Measurements from ENCODE around the gene ALDOC. TPM values are rescaled to one million over a fixed set of nuclear protein-coding genes. Genes with fewer than 3 reads are reported as not detected.
"Not testable (repeated sequence)": the region's sequence is repeated elsewhere in the genome, so short reads cannot be mapped to it uniquely, and the experiment has no call there.

ALDOC gene
- total RNA-seq, 2 experiments from 2014 or later = 61.4 to 63.4 TPM

DNA sequence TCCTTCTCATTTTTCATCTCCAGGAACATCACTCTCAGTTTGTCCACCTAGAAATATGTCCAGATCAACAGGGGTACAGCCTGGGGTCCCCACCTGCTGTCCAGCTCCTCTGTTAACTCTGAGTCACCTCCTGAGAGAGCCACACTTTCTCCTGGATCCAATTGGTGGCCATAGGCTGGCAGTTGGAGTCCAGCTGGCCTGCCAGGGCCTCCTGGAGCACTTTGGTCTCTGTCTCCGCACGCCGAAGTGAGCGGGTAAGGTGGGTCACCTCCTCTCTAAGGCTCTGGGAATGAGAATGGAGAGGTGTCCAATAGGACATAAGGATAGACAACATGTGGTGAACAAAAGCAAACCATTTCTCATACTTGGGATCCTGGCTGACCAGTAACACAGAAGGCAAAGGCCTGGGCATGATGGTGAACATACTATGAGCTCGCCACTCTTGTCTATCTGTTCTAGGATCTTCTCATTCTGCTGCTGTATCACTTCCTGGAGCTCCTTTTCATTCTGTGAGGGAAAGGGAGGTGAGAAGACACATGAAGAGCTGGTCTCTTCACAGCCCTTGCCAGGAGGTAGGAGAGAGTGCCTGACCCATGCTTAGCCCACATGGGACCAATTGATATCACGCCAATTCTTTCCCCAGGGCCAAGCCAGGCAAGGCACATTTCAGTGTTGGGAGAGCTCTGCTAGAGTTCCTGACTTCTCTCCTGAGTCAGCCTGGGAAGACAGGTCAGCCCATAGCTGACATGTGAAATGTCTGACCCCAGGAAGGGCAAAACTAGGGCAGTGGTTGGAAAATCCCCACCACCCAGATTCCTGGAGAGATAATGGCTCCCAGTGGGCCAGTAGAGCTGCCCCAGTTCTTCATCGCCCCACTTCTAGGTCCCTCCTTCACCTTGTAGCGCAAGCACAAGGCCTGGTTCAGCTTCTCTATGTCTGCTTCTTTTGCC is 1.8 kb upstream of the ALDOC start:
- H3K4me3 Mint-ChIP-seq = no peak overlapping the region
- H3K36me3 Mint-ChIP-seq (ENCODE audit: low read depth) = peaks cover 48% of the 10 kb centered on the region
- peaks cover 51% of the 10 kb centered on the region for H3K4me1 Mint-ChIP-seq
- no peaks in the 10 kb centered on the region for H3K9me3 Mint-ChIP-seq
- POLR2A ChIA-PET = no interaction called here
- CTCF ChIA-PET = interaction anchor here (0.6 to 3.1 kb wide), 7 partner anchors 10 to 83 kb away, joined by 3 to 12 read pairs (median 4); partner anchors contain the start of gene SPAG5
- no peak for DNase-seq
- H3K27ac Mint-ChIP-seq = no peak overlapping the region
- no peaks in the 10 kb centered on the region for H3K27me3 Mint-ChIP-seq

DNA sequence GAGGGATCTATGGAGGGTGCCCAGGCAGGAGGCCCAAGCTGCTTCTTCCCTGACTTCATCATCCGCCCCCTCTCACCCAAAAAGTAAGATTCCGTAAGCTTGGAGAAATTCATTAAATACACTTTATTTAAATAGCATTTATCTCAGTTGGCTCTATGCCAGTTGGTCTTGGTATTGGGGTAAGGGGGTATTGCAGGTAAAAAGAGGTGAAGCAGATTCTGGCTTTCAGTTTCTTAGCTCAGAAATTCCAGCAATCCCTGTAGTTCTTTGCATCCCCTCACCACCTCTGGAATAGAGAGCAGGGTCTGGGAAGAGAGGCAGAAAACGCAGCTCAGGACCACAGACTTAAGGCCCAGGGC is 750 bp upstream of the ALDOC start:
- Mint-ChIP-seq H3K9me3 (no peaks in the 10 kb centered on the region), H3K4me3 (no peak overlapping the region), H3K4me1 (peaks cover 56% of the 10 kb centered on the region), H3K27me3 (no peaks in the 10 kb centered on the region), H3K27ac (peak overlapping the region; percentile 16), H3K36me3 (ENCODE audit: low read depth) (peaks cover 54% of the 10 kb centered on the region)
- no peak for DNase-seq
- ChIA-PET CTCF (interaction anchor here (0.5 to 3.1 kb wide), 6 partner anchors 9 to 139 kb away, joined by 3 to 12 read pairs (median 5); no protein-coding TSS in a partner anchor), POLR2A (interaction anchor here (1.1 kb wide), 1 partner anchor 68 kb away, joined by 3 read pairs; the partner anchor contains the start of gene BLTP2)

DNA sequence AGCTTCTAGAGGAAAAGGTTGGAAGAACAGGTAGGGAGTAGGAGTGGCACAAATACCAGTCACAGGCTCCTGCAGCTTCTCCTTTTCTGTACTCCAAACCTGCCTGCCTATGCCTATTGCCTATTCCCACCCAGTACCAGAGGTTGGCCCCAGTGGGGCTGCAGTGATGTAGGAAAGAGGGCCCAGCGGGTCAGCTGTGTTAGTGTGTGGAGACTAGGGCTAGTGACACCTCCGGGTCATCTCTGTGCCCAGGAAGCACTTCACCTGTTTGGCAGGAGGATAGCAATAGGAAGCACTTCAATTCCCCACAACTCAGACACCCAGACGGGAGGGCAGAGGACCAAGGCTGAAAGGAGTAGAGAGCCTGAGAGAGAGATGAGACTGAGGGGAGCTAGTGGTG is 679 bp downstream of the ALDOC start:
- Mint-ChIP-seq H3K4me1 (peaks cover 65% of the 10 kb centered on the region), H3K4me3 (peak overlapping the region; percentile 76), H3K27ac (peak overlapping the region; percentile 87), H3K36me3 (ENCODE audit: low read depth) (peaks cover 54% of the 10 kb centered on the region)
- H3K27me3 Mint-ChIP-seq, DNase-seq, H3K9me3 Mint-ChIP-seq, POLR2A ChIA-PET: not testable (repeated sequence)
- CTCF ChIA-PET = interaction anchor here (1.1 to 1.7 kb wide), 5 partner anchors 23 to 85 kb away, joined by 3 to 7 read pairs (median 5); partner anchors contain the start of gene SDF2

DNA sequence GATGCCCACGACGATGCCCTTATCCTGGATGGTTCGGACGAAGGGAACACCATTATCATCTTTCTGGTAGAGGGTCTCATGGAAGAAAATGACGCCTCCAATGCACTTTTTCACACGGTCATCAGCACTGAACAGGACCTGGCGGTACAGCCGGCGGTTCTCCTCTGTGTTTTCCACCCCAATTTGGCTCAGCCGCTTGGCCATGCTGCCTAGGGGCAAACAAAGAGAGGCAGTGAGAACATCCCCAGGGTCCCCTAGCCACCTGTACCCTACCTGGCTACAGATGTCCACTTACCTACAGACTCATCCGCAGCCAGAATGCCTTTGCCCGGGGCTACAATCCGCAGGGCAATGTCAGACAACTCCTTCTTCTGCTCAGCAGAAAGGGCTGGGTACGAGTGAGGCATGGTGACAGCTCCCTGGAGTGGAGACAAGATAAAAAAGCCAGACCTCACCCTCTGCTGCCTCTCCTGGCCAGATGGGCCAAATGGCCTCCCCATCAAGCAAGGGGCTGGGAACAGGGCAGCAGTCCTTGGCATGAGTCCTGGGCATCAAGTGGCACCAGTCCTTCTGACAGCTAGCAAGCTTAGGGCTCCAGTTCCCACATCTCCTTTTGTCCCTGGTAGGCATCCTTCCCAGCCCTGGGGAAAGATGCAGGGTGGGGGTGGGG is 1.4 kb downstream of the ALDOC start:
- Mint-ChIP-seq H3K27me3 (no peaks in the 10 kb centered on the region), H3K36me3 (ENCODE audit: low read depth) (peaks cover 49% of the 10 kb centered on the region), H3K27ac (no peak overlapping the region), H3K9me3 (no peaks in the 10 kb centered on the region), H3K4me3 (no peak overlapping the region), H3K4me1 (peaks cover 61% of the 10 kb centered on the region)
- no peak for DNase-seq
- POLR2A ChIA-PET = no interaction called here
- CTCF ChIA-PET = interaction anchor here (0.6 to 1.7 kb wide), 4 partner anchors 22 to 86 kb away, joined by 3 to 6 read pairs (median 4); partner anchors contain the start of gene SDF2

DNA sequence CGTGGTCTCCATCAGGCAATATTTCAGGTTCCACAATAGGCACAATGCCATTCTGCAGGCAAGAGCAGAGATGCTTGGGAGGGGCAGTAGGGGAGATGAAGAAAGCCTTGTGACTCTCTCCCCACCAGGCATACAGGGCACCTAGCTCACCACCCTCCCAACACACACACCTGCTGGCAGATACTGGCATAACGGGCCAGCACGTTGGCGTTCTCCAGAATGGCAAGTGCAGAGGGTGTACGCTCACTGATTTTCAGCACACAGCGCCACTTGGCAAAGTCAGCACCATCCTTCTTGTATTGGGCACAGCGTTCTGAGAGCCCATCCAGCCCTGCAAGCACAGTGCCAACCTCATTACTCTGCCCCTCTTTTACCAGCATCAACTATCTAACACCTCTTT is 2.2 kb downstream of the ALDOC start:
- CTCF ChIA-PET = interaction anchor here (0.9 kb wide), 1 partner anchor 9 kb away, joined by 3 read pairs; no protein-coding TSS in a partner anchor
- peak overlapping the region; percentile 32 for H3K27ac Mint-ChIP-seq
- peaks cover 61% of the 10 kb centered on the region for H3K4me1 Mint-ChIP-seq
- H3K27me3 Mint-ChIP-seq = no peaks in the 10 kb centered on the region
- peaks cover 48% of the 10 kb centered on the region for H3K36me3 Mint-ChIP-seq (ENCODE audit: low read depth)
- H3K4me3 Mint-ChIP-seq = no peak overlapping the region
- H3K9me3 Mint-ChIP-seq = no peaks in the 10 kb centered on the region
- POLR2A ChIA-PET = no interaction called here
- peak; percentile 24 for DNase-seq

DNA sequence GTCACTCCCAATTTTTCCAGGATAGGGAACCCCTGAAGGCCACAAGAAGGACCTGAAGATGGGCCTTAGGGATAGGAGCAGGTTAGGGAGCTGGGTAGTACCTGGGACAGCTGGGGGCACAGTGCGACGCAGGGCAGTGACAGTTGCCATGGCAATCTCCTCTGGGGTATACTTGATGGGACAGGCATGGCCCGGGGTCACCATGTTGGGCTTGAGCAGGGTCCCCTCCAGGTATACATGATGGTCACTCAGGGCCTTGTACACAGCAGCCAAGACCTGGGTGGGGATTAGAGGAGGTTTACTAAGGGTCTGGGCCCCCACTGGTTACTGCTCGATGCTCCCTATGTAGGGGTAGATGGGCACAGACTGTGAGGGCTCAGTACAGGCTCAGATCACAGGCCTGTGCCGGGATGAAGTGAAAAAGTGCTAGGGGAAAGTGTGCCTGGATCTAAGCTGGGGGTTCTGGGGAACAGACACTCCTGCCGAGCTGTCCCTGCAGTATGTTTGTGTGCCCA is 2.7 kb downstream of the ALDOC start:
- Mint-ChIP-seq H3K9me3 (no peaks in the 10 kb centered on the region), H3K27me3 (no peaks in the 10 kb centered on the region), H3K36me3 (ENCODE audit: low read depth) (peaks cover 44% of the 10 kb centered on the region), H3K27ac (peak overlapping the region; percentile 32), H3K4me1 (peaks cover 58% of the 10 kb centered on the region), H3K4me3 (no peak overlapping the region)
- no peak for DNase-seq
- CTCF ChIA-PET = interaction anchor here (0.9 kb wide), 1 partner anchor 8 kb away, joined by 3 read pairs; no protein-coding TSS in a partner anchor
- POLR2A ChIA-PET = no interaction called here

DNA sequence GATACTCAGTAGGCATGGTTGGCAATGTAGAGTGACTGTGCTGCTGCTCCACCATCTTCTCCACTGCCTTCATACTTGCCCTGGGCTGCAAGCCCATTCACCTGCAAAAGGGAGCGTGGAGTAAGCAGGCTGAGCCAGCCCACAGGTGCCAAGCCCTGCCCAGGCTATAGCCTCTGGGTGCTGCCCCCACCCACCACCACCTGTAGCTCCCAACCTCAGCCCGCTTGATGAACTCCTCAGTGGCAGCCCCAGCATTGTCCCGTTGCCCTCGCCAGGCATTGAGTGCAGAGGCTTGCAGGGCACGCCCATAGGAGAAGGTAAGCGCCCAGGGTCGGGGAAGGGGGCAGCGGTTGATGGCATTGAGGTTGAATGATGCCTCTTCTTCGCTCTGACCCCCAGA is 3.2 kb downstream of the ALDOC start:
- Mint-ChIP-seq H3K9me3 (no peaks in the 10 kb centered on the region), H3K27ac (peak overlapping the region; percentile 26), H3K36me3 (ENCODE audit: low read depth) (peaks cover 41% of the 10 kb centered on the region)

DNA sequence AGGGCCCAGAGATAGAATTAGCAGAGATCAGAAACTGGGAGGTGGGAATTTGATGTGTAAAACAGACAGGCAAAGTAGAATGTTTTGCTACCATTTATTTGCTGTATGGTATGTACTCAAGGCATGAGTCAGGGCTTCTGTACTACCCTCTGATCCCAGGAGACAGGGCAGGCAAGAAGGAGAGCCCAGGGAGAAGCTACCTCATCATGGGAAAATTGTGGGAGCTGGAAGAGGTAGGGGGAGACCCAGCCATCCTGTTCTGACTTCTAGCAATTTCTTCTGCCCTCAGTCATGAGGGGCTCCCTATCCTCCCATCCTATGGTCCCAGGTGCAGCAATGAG is 3.7 kb downstream of the ALDOC start:
- no peak for DNase-seq
- ChIA-PET CTCF (interaction anchor here (1.0 to 2.1 kb wide), 2 partner anchors 10 to 71 kb away, joined by 4 to 7 read pairs; no protein-coding TSS in a partner anchor), POLR2A (no interaction called here)
- no peaks in the 10 kb centered on the region for H3K9me3 Mint-ChIP-seq
- H3K4me1 Mint-ChIP-seq = peaks cover 62% of the 10 kb centered on the region
- peak overlapping the region; percentile 26 for H3K27ac Mint-ChIP-seq
- H3K36me3 Mint-ChIP-seq (ENCODE audit: low read depth) = peaks cover 41% of the 10 kb centered on the region
- no peaks in the 10 kb centered on the region for H3K27me3 Mint-ChIP-seq
- H3K4me3 Mint-ChIP-seq = no peak overlapping the region

More for the DNA sequence above, 3.2 kb downstream of the ALDOC start:
- no peak for DNase-seq
- H3K27me3 Mint-ChIP-seq = no peaks in the 10 kb centered on the region
- peaks cover 59% of the 10 kb centered on the region for H3K4me1 Mint-ChIP-seq
- H3K4me3 Mint-ChIP-seq = no peak overlapping the region
- POLR2A ChIA-PET = no interaction called here
- CTCF ChIA-PET = interaction anchor here (1.0 kb wide), 1 partner anchor 9 kb away, joined by 4 read pairs; no protein-coding TSS in a partner anchor

DNA sequence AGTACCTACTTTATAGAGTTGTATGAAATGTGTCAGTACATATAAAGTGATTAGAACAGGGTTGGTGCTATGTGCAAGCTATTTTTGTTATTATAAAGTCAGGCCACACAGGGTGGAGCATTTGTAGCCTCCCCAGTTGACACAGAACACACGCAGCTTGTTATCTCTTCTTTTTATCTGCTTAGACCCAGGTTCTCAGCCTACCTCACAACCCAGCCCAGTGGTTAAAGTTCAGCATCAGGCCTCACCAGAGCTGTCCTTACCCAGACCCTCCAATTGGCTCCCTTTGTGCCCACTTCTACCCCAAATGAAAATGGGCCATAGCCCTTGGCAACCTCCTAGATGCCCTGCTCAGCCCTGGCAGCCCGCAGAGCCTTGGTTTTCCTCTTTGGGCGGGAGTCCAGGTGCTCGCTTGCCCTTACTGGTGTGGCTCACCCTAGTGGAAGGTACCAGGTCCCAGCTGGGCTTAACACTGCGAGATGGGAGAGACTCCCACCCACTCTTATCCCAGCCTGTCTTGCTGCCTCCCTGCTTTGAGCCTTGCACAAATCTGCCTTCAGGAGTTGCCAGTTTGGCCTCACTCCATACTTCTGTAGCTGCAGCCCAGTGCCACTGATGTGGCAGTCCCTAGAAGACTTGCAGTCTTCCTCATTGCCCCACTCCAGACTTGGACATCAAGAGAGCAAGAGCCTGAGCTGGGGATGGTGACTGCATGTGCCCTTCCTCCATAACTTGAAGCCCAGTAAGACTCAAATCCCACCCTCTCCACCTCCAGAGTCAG is 4.2 kb downstream of the ALDOC start:
- H3K36me3 Mint-ChIP-seq (ENCODE audit: low read depth) = peaks cover 41% of the 10 kb centered on the region
- peak overlapping the region; percentile 95 for H3K4me3 Mint-ChIP-seq
- no peaks in the 10 kb centered on the region for H3K9me3 Mint-ChIP-seq
- H3K27ac Mint-ChIP-seq = peak overlapping the region; percentile 95
- H3K27me3 Mint-ChIP-seq = no peaks in the 10 kb centered on the region
- H3K4me1 Mint-ChIP-seq = peaks cover 64% of the 10 kb centered on the region
- ChIA-PET POLR2A (interaction anchor here (0.6 kb wide), 1 partner anchor 18 kb away, joined by 4 read pairs; no protein-coding TSS in a partner anchor), CTCF (interaction anchor here (1.0 to 3.9 kb wide), 5 partner anchors 10 to 71 kb away, joined by 3 to 27 read pairs (median 4); no protein-coding TSS in a partner anchor)
- DNase-seq = no peak

DNA sequence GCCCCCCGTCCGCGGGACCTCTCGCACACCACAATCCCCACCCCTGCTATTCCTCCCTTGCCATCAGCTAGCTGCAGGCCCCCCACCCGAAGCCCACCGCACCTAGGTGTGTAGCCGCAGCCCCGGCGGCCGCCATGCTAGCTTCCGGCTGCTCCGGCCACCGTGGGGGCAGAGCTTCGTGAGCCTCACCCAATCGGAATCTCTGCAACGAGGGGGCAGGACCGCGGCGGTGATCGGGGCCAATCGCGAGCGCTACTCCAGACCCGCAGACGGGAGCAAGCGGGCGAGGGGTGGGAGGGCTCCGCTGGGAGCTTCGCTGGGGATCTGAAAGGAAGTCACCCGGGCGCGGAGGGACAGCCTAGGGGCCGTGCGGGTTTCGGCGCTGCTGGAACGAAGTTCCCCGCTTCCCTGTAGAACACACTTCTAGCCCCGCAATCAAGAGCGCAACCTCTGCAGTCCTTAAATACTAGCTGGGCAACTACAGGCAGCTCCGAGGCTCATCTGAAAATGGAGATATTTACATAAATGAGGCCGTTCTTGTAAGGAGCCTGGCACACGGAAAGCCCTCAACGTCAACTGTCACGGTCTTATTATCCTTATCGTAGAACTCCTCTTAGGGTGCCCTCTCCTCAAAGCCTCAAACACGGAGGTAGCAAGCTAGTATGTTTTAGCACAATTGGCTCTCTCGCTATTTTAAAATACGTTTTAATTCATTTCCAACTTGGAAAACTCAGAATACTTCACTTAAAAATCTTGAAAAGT is 5.2 kb downstream of the ALDOC start, which contains the start of gene PIGS:
PIGS (minus strand) TSS at position 164 of the 762 bp plus-strand sequence; CDS start at position 136, 28 bp downstream.
- CTCF ChIA-PET = interaction anchor here (1.0 to 3.9 kb wide), 7 partner anchors 10 to 155 kb away, joined by 3 to 27 read pairs (median 7); partner anchors contain the start of gene TLCD1
- H3K9me3 Mint-ChIP-seq = no peaks in the 10 kb centered on the region
- H3K4me3 Mint-ChIP-seq = peak within 1 kb of the TSS; percentile 95
- peaks cover 38% of the 10 kb centered on the region for H3K36me3 Mint-ChIP-seq (ENCODE audit: low read depth)
- peak; percentile 94 for DNase-seq
- H3K27me3 Mint-ChIP-seq = no peaks in the 10 kb centered on the region
- peak within 1 kb of the TSS; percentile 95 for H3K27ac Mint-ChIP-seq
- peaks cover 62% of the 10 kb centered on the region for H3K4me1 Mint-ChIP-seq
- POLR2A ChIA-PET = interaction anchor here (0.6 to 1.0 kb wide), 2 partner anchors 148 to 1555 kb away, joined by 4 to 5 read pairs; partner anchors contain the start of gene RPL23A

DNA sequence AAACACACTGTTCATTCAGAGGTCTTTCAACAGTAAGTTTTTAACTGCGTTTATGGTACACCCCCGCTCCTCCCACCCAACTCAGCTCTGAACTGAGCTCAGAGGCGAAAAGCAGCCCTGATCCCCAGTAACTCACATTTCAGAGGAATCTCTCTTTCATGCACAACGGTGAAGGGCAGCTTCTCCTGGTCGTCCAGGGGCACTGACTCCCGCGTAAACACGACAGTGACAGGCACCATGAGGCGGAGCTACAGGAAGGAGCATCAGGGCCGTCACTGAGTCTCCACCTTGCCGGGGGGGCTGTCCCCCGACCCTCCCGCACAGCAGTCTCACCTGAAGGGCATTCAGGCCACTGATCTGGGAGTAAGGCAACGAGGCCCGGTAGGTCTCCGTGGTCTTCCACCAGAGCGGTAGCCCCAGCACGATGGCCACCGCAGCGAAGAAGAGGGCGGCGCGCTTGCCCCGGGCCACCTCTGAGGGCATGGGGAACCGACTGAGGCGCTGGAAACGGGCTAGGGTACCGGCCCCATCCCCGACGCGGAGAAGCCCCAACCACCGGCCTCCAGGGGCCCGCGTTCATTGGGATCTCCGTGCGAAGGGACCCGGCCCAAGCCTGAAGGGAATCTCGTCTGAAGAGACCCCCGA is 5.9 kb downstream of the ALDOC start:
- H3K4me1 Mint-ChIP-seq = peaks cover 55% of the 10 kb centered on the region

More for the DNA sequence above, 5.9 kb downstream of the ALDOC start:
- peak overlapping the region; percentile 95 for H3K4me3 Mint-ChIP-seq
- POLR2A ChIA-PET = interaction anchor here (1.0 kb wide), 1 partner anchor 149 kb away, joined by 5 read pairs; the partner anchor contains the start of gene RPL23A
- no peaks in the 10 kb centered on the region for H3K9me3 Mint-ChIP-seq
- CTCF ChIA-PET = interaction anchor here (0.5 to 3.9 kb wide), 9 partner anchors 9 to 156 kb away, joined by 3 to 27 read pairs (median 7); partner anchors contain the start of gene TLCD1
- H3K27ac Mint-ChIP-seq = peak overlapping the region; percentile 95
- peaks cover 38% of the 10 kb centered on the region for H3K36me3 Mint-ChIP-seq (ENCODE audit: low read depth)
- peak; percentile 62 for DNase-seq
- no peaks in the 10 kb centered on the region for H3K27me3 Mint-ChIP-seq

Data from activated CD4-positive, alpha-beta T cell treated with anti-CD3 and anti-CD28 coated beads, Interleukin-2, amount 10 ng/mL, durations not matched to agents 7 days and 5 days (primary cell).